ENCODE data around the gene CLASP1. TPM values are rescaled to one million over a fixed set of nuclear protein-coding genes. Genes with fewer than 3 reads are reported as not detected.
"Not testable (repeated sequence)": the region's sequence is repeated elsewhere in the genome, so short reads cannot be mapped to it uniquely, and the experiment has no call there.

The CLASP1 gene
- total and polyA plus RNA-seq, 8 donors = 5.7 to 188 (median 20.8) TPM

DNA sequence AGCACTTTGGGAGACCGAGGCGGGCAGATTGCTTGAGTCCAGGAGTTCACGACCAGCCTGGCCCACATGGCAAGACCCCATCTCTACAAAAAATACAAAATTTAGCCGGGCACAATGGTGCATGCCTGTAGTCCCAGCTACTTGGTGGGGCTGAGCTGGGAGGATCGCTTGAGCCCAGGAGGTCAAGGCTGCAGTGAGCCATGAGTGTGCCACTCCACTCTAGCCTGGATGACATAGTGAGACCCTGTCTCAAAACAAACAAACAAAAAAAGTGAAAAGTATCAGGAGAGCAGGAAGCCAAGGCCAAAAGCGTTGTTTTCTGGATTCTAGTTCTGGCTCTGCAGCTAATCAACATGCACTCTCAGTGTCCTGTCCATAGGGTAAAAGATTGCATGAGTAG, 10.7 kb upstream of the CLASP1 start:
- no peak overlapping the region for H3K27ac ChIP-seq
- no peak for DNase-seq
- peaks cover 0 to 11% (median 0%) of the 10 kb centered on the region in 4 donors for H3K36me3 ChIP-seq
- H3K4me3 ChIP-seq = no peak overlapping the region
- peaks cover 0 to 2% (median 0%) of the 10 kb centered on the region in 4 donors for H3K4me1 ChIP-seq
- no peaks in the 10 kb centered on the region for H3K27me3 ChIP-seq
- WGBS, 5 donors = 82 to 98% (median 92%) methylated on average over 6 of the region's 6 CpGs
- intact Hi-C loops (cut with DNase I; ENCODE audit: low total_unique reads) = no loop called here
- no peaks in the 10 kb centered on the region for H3K9me3 ChIP-seq
- TF ChIP-seq, protein P1, sequence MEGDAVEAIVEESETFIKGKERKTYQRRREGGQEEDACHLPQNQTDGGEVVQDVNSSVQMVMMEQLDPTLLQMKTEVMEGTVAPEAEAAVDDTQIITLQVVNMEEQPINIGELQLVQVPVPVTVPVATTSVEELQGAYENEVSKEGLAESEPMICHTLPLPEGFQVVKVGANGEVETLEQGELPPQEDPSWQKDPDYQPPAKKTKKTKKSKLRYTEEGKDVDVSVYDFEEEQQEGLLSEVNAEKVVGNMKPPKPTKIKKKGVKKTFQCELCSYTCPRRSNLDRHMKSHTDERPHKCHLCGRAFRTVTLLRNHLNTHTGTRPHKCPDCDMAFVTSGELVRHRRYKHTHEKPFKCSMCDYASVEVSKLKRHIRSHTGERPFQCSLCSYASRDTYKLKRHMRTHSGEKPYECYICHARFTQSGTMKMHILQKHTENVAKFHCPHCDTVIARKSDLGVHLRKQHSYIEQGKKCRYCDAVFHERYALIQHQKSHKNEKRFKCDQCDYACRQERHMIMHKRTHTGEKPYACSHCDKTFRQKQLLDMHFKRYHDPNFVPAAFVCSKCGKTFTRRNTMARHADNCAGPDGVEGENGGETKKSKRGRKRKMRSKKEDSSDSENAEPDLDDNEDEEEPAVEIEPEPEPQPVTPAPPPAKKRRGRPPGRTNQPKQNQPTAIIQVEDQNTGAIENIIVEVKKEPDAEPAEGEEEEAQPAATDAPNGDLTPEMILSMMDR (IDR thresholded peaks at IDR 0.05) = no peak
- no peak for TF ChIP-seq POLR2A (IDR thresholded peaks at IDR 0.05)
- TF ChIP-seq POLR2AphosphoS5 (IDR thresholded peaks at IDR 0.05) = no peak
- TF ChIP-seq EP300 (IDR thresholded peaks at IDR 0.05) = no peak

DNA sequence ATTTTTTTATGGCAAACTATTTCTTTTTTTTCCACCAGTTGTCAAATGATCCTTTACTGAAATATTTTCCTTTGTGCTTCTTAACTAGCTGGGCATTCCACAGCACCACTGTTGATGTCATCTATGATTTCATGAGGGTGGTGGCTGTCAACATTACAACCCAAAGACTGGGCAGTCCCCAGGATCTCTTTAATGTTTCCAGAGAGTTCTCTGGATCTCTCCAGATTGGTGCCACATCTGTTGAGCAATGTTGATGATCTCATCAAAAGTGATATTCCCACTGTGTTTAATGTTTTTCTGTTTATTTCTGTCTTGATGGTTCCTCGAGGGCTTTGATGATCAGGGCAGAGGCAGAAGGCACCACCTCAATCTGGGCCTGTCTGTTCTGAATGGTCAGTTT, 9.1 kb upstream of the CLASP1 start:
- not testable (repeated sequence) for H3K27me3 ChIP-seq, DNase-seq
- 85 to 94% (median 92%) methylated on average over 1 of the region's 1 CpG for WGBS, 5 donors

DNA sequence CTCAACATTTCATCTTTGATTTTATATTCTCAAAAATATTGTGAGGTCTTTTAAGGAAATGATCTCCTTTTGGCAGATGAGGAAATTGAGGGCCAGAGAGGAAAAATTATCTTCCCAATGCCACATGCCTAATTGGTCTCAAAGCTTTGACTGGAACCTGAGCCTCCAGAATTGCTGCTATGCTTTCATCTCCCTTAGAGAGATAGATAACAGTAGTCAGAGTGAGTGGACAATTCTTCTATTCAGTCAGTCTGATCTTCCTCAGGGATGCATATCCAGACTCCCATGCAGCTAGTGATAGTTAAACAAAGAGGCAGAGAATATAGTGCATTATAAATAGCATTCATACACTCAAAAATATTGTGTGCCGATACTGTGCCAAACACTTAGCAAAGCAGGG, 3.8 kb upstream of the CLASP1 start:
- H3K36me3 ChIP-seq = no peaks in the 10 kb centered on the region
- intact Hi-C loops (cut with DNase I; ENCODE audit: low total_unique reads) = no loop called here
- no peak overlapping the region for H3K4me3 ChIP-seq
- TF ChIP-seq, protein P1 (IDR thresholded peaks at IDR 0.05) = no peak
- TF ChIP-seq POLR2A (IDR thresholded peaks at IDR 0.05) (no peak), EP300 (IDR thresholded peaks at IDR 0.05) (no peak), POLR2AphosphoS5 (IDR thresholded peaks at IDR 0.05) (no peak)
- H3K27ac ChIP-seq = no peak overlapping the region
- no peaks in the 10 kb centered on the region for H3K27me3 ChIP-seq
- no peaks in the 10 kb centered on the region for H3K9me3 ChIP-seq
- 92 to 97% (median 94%) methylated on average over 1 of the region's 1 CpG for WGBS, 5 donors
- H3K4me1 ChIP-seq = peaks cover 18 to 33% (median 22%) of the 10 kb centered on the region in 4 donors
- no peak for DNase-seq

More for the DNA sequence above, 9.1 kb upstream of the CLASP1 start:
- intact Hi-C loops (cut with DNase I; ENCODE audit: low total_unique reads); H3K4me3 ChIP-seq; H3K4me1 ChIP-seq; H3K9me3 ChIP-seq; H3K27ac ChIP-seq: not testable (repeated sequence)
- H3K36me3 ChIP-seq = peaks cover 0 to 11% (median 0%) of the 10 kb centered on the region in 4 donors

DNA sequence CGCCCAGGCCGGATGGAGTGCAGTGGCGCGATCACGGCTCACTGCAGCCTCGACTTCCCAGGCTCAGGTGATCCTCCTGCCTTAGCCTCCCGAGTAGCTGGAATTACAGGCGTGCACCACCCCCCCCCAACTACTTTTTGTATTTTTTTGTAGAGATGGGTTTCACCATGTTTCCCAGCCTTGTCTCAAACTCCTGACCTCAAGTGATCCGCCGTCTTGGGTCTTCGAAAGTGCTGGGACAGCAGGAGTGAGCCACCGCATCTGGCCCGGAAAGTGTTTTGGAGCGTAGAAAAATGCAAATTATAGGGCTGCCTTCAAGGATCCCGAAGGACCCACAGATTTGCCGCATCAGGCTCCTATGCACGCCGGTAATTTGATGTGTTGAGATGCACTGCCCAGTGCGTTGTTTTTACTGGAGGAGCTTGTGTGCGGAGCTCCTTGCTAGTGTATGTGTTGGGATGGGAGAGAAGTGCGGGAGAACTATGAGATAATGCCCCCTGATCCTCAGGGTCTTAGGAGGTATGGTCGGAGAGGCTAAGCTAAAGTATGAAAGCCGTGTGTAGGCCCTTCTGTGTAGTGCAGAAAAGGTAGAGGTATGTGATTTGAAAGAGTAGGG, 1.2 kb upstream of the CLASP1 start:
- 0 to 1% (median 1%) methylated on average over 23 of the region's 23 CpGs for WGBS, 5 donors
- Histone ChIP-seq H3K36me3 (no peaks in the 10 kb centered on the region), H3K27ac (peak overlapping the region; percentile 90 to 97 (median 95)), H3K27me3 (no peaks in the 10 kb centered on the region), H3K9me3 (no peaks in the 10 kb centered on the region), H3K4me1 (peaks cover 20 to 59% (median 40%) of the 10 kb centered on the region in 4 donors), H3K4me3 (peak overlapping the region; percentile 76 to 96 (median 92))
- no peak for TF ChIP-seq POLR2A (IDR thresholded peaks at IDR 0.05)
- no peak for TF ChIP-seq EP300 (IDR thresholded peaks at IDR 0.05)
- intact Hi-C loops (cut with DNase I; ENCODE audit: low total_unique reads) = no loop called here
- DNase-seq = peak in 1 of 2 donors; percentile 41

DNA sequence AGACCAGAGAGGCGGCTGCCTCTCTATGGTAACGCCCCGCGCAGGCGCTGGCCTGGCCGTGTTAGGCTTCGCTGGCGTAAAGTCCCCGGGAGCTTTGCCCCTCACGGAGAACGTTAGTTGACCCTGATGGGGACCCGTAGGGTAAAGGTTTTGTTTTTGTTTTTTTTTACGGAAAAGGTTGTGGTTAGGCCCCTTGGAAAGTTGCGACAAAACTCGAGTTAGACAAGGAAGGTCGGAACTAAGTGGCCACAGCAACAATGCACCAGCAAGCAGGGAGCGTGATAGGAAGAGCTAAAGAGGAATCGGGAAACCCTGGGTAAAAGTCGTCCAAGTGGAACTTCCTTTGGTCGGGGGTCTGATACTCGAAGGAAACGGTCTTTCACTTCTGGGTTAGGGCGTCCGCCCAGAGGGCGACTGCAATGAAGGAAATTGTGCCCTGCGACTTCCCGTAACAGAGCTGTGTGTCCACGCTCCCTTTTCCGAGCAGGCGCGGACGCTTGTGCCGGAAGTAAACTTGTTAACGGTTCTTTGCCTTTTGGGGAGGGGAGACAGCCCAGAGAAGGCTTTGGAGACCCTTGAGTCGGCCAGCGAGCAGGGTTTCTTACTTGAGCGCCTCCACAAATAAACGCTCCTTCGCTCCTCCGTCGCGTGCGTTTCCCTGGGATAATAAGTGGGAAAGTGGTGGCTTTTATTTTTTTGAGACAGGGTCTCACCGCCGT, 493 bp upstream of the CLASP1 start:
- peak; percentile 78 to 87 (median 79) for TF ChIP-seq POLR2AphosphoS5 (IDR thresholded peaks at IDR 0.05)
- no peak for TF ChIP-seq POLR2A (IDR thresholded peaks at IDR 0.05)
- peak; percentile 38 for TF ChIP-seq EP300 (IDR thresholded peaks at IDR 0.05)
- intact Hi-C loops (cut with DNase I; ENCODE audit: low total_unique reads) = no loop called here
- 0% methylated on average over 45 of the region's 45 CpGs for WGBS, 5 donors
- peak; percentile 96 to 99 for DNase-seq
- peak overlapping the region; percentile 90 to 97 (median 95) for H3K27ac ChIP-seq
- no peaks in the 10 kb centered on the region for H3K27me3 ChIP-seq
- H3K4me3 ChIP-seq = peak overlapping the region; percentile 76 to 96 (median 92)
- no peaks in the 10 kb centered on the region for H3K36me3 ChIP-seq
- H3K4me1 ChIP-seq = peaks cover 22 to 65% (median 43%) of the 10 kb centered on the region in 4 donors
- H3K9me3 ChIP-seq = no peaks in the 10 kb centered on the region

All from stomach (tissue), 9 donors.